ENCODE measurements around the gene RCAN2.

GRCh38 chr6:46443623-46444022, 47.6 kb downstream of the RCAN2 start:
- TF ChIP-seq POLR2AphosphoS5 (IDR thresholded peaks at IDR 0.05; ENCODE audit: low read depth, low read length) (no peak), POLR2A (IDR thresholded peaks at IDR 0.05; ENCODE audit: low read depth, low read length) (no peak)

Measured in GM12892 (cell line).